Erythroblast (primary cell): ENCODE data around the gene DPP3.

Source experiments
- DNase-seq, 2 experiments: peaks; one replicate each; lab custom pipeline; 2025; lab: John Stamatoyannopoulos, UW
- GATA1 ChIP-seq: IDR thresholded peaks from 2 replicates; pipeline ENCODE4 v1.6.1; 2011; ENCODE audit warnings: low read depth, mild to moderate bottlenecking, control low read depth, low read length, moderate library complexity
- POLR2A ChIP-seq: IDR thresholded peaks from 2 replicates; pipeline ENCODE4 v1.6.1; 2011; ENCODE audit warnings: mild to moderate bottlenecking, low read length

DPP3 gene

GRCh38 chr11:66469441-66469840 lies 10.8 kb upstream of the DPP3 start:
- no peak for TF ChIP-seq POLR2A
- TF ChIP-seq GATA1, result no peak
- DNase-seq, result no peak

DNA sequence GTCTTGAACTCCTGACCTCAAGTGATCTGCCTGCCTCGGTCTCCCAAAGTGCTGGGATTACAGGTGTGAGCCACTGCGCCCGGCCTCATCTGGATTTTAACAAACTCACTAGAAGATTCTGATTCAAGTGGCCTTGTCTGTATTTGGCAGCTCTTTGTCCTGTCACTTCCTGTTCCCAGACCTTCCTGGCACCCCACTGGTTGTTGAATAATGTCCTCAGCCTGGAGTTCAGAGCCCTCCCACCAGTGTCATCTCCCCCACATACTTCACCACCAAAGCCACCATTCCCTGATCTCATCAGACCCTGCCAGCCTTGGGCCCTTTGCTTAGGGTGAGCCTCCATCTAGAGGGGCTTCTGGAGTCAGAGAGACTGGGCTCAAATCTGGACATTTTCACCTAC lies 10.2 kb upstream of the DPP3 start:
- no peak for DNase-seq
- no peak for TF ChIP-seq POLR2A
- no peak for TF ChIP-seq GATA1

GRCh38 chr11:66471142-66471541 lies 9.1 kb upstream of the DPP3 start:
- DNase-seq, result no peak
- TF ChIP-seq GATA1, result no peak
- TF ChIP-seq POLR2A, result no peak

DNA sequence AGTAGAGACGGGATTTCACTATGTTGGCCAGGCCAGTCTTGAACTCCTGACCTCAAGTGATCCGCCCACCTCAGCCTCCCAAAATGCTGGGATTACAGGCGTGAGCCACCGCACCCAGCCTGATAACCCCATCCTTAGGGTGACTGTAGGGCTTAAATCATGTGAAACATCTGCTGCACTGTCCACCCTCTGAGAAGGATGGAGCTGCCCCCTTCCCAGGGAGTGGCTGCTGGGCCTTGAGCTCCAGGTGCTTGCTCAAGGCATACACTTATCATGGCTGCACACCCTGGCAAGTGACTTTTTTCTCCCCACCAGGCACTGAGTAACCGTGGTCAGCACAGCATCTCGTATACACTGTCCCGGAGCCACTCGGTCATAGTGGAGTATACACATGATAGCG lies 8.2 kb upstream of the DPP3 start:
- TF ChIP-seq GATA1 (no peak), POLR2A (no peak)
- no peak for DNase-seq

GRCh38 chr11:66473167-66473566 lies 7.1 kb upstream of the DPP3 start:
- DNase-seq, result no peak
- TF ChIP-seq GATA1, result no peak
- TF ChIP-seq POLR2A, result no peak

- DNase-seq, result no peak
Measured at GRCh38 chr11:66473608-66474515, 6.4 kb upstream of the DPP3 start.

GRCh38 chr11:66475349-66476172 lies 4.7 kb upstream of the DPP3 start:
- DNase-seq, result no peak
- no peak for TF ChIP-seq GATA1
- no peak for TF ChIP-seq POLR2A

More at GRCh38 chr11:66473608-66474515, 6.4 kb upstream of the DPP3 start:
- TF ChIP-seq GATA1, result no peak
- no peak for TF ChIP-seq POLR2A

DNA sequence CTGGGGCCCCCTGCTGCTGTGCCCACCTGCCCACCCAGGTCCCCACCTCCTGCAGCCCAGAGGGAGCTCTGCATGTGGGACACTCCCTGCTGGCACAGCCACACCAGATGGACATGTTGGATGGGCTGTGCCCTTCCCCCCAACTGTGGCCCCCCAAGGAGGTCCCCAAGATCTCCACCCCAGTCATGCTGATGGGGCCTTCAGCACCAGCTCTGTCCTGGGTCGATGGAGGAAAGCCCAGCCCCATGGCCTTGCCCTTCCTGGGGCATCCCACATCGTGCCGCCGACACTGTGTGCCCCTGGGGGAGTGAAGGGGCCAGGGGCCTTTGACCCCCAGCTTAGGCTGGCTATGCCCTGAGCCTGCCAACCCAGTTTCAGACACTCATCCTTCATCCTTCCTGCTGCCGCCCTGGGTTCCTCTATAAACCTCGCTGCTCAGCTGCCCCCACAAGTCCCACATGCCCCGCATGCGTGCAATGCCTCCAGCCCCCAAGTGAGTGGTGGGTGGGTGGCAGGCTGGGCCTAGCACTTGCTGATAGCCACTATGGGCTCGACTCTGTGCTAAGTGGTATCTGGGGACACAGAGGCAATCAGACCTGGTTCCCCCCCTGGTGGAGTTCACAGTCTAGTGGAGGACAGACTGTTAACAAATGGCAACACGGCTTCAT lies 3.9 kb upstream of the DPP3 start:
- TF ChIP-seq POLR2A (no peak), GATA1 (no peak)
- no peak for DNase-seq

- TF ChIP-seq POLR2A (no peak), GATA1 (no peak)
- no peak for DNase-seq
Measured at GRCh38 chr11:66476841-66477251, 3.4 kb upstream of the DPP3 start.

DNA sequence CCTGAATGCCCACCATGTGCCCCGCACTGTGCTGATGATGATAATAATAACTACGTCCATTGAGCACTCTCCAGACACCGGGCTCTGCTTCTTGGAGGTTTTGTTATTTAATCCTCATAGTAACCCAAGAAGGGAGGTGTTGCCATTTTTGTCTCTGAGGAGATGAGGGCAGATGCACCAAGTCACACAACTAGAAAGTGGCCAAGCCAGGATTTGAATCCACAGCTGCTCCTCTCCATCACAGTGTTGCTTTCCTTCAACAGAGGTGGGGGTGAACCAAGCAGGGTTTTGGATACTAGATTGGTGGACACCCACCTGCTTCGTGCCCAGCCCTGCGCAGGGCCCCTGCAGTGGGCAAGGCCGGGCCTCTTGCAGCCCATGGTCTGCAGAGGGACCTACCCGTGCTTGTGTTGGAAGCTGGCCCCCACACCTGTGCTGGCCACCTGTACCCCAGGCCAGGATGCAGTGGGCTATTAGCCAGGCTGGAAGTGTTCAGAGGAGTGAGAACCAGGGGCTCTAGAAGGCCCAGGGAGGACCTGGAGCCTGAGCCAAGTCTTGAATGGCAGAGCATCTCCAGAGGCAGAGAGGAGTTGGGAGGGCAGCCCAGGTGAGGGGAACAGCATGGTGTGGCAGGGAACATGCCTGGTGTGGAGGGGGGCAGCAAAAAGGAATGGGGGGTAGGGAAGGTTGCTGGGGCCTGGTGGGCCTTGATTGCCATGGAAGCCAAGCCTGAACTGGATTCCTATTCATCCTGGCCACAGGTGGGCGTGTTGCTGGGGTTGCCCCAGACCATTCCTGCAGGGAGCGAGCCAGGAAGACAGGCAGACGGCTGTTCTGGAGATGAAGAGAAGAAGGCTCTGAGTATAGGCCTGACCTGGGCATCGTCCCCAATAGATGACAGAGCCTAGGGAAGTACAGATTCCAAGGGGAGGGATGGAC lies 2.7 kb upstream of the DPP3 start:
- TF ChIP-seq GATA1 (no peak), POLR2A (no peak)
- DNase-seq, result no peak

DNA sequence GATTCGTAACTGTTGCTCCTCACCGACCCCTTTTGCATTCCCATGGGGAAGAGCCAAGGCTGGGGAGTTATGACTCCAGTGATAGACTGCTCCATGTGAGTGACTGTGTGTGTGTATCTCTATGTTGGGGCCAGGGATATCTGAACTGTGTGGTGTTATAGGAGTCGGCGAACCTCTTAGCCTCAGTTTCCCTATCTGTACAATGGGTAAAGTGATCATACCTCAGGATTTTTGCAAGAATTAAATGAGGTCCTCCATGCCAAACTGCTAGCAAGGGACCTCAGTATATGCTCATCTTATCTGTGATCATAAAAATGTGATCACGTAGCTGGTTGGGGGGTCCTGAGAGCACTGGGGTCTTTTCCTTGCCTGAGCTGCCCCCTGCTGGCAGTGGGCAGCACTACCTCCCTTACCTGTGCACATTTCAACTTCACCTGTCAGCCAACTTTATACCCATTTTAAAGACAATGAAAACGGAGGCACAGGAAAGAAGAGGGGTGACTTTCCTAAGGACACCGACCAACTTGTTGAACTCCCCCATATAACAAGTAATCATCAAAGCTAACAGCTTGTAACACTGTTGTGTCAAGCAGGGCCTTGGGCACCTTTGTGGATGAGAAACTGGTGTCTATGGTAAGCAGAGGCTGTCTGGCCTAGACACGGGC lies 1.4 kb upstream of the DPP3 start:
- DNase-seq, result peak; percentile 44 to 59
- no peak for TF ChIP-seq GATA1
- no peak for TF ChIP-seq POLR2A
